Uterus (tissue), 2 donors: ENCODE measurements around the gene TNFAIP8L1.

ENCODE experiments used
- CTCF ChIP-seq, 4 experiments: fragments of 200-600 bp in 2 of 4; fragments of 450-650 bp in 2 of 4; sonication (generic) in 2 of 4; IDR thresholded peaks; one replicate each; pipeline ENCODE4 v1.5.1; 2016 to 2019; ENCODE audit warnings: antibody characterized with exemption in 4 of 4, mild to moderate bottlenecking in 2 of 4, moderate library complexity in 1 of 4
- POLR2A ChIP-seq, 2 donors: fragments of 450-650 bp; IDR thresholded peaks; one replicate each; pipeline ENCODE4 v1.6.1; 2016; ENCODE audit warnings: antibody characterized with exemption in 2 of 2, mild to moderate bottlenecking in 1 of 2, moderate library complexity in 1 of 2

- TF ChIP-seq CTCF (IDR thresholded peaks at IDR 0.05) (no peak), POLR2A (IDR thresholded peaks at IDR 0.05) (no peak)
Measured at GRCh38 chr19:4673726-4674125, 34.4 kb downstream of the TNFAIP8L1 start.
